A549 (cell line): ENCODE results near the gene DNALI1.

ENCODE experiments used
- BCL3 ChIP-seq: fragments of >200 bp; sonication (Bioruptor Twin); formaldehyde crosslinking; IDR thresholded peaks from 3 replicates; pipeline ENCODE4 v1.6.1; 2016
- BHLHE40 ChIP-seq: IDR thresholded peaks from 2 replicates; pipeline ENCODE4 v1.6.1; 2012; ENCODE audit warnings: low read depth, low read length, inconsistent platforms
- CTCF ChIP-seq: fragments of >200 bp; sonication (Bioruptor Twin); formaldehyde crosslinking; IDR thresholded peaks from 3 replicates; pipeline ENCODE4 v1.5.1; 2016
- EHMT2 ChIP-seq: fragments of 200-600 bp; sonication (generic); IDR thresholded peaks from 2 replicates; pipeline ENCODE4 v1.6.1; 2016; ENCODE audit warnings: antibody characterized with exemption, low read depth, mild to moderate bottlenecking, moderate library complexity
- HMGXB4 ChIP-seq: fragments of 250-450 bp; sonication (Bioruptor Pico); IDR thresholded peaks from 2 replicates; pipeline ENCODE4 v1.5.0; 2021; ENCODE audit warnings: mild to moderate bottlenecking, moderate library complexity, borderline replicate concordance
- JUNB ChIP-seq: fragments of >200 bp; sonication (Bioruptor Twin); formaldehyde crosslinking; IDR thresholded peaks from 2 replicates; pipeline ENCODE4 v1.6.1; 2016
- MAFK ChIP-seq: fragments of 450-650 bp; IDR thresholded peaks from 2 replicates; pipeline ENCODE4 v1.6.1; 2014; ENCODE audit not compliant: partially characterized antibody
- MAX ChIP-seq: IDR thresholded peaks from 2 replicates; pipeline ENCODE4 v1.6.1; 2012
- PBX3 ChIP-seq: IDR thresholded peaks from 2 replicates; pipeline ENCODE4 v1.6.1; 2012
- PHF8 ChIP-seq: fragments of 200-600 bp; sonication (generic); IDR thresholded peaks from 2 replicates; pipeline ENCODE4 v1.6.1; 2016; ENCODE audit warnings: low read depth, mild to moderate bottlenecking, antibody characterized with exemption, moderate library complexity, borderline replicate concordance
- POLR2A ChIP-seq: IDR thresholded peaks from 2 replicates; pipeline ENCODE4 v1.6.1; 2012; ENCODE audit warnings: mild to moderate bottlenecking, low read length
- RFX5 ChIP-seq: fragments of 450-650 bp; IDR thresholded peaks from 2 replicates; pipeline ENCODE4 v1.7.1; 2014; ENCODE audit warnings: antibody characterized with exemption, mild to moderate bottlenecking, moderate library complexity
- RNF2 ChIP-seq: fragments of 200-600 bp; sonication (generic); IDR thresholded peaks from 2 replicates; pipeline ENCODE4 v1.6.1; 2016; ENCODE audit warnings: low read depth, mild to moderate bottlenecking, antibody characterized with exemption, moderate library complexity, borderline replicate concordance
- ZFP36 ChIP-seq: fragments of 450-650 bp; IDR thresholded peaks from 2 replicates; pipeline ENCODE4 v1.6.1; 2014; ENCODE audit warnings: borderline replicate concordance; ENCODE audit not compliant: partially characterized antibody

- TF ChIP-seq CTCF (no peak), HMGXB4 (no peak), MAX (no peak), JUNB (no peak), PBX3 (no peak), RNF2 (no peak), BCL3 (no peak), BHLHE40 (no peak), PHF8 (no peak), EHMT2 (no peak), RFX5 (no peak), ZFP36 (no peak), MAFK (no peak), POLR2A (no peak)
These were observed 39.5 kb downstream of the DNALI1 start for GRCh38 chr1:37596182-37596667.
